ENCODE results near the gene SPSB1.

- TF ChIP-seq CTCF (tag by site-specific recombination; IDR thresholded peaks at IDR 0.05) (no peak), ZNF311 (tag by site-specific recombination; IDR thresholded peaks at IDR 0.05; ENCODE audit: borderline replicate concordance) (no peak), EGR2 (tag by site-specific recombination; IDR thresholded peaks at IDR 0.05; ENCODE audit: low read depth) (no peak), ZNF302 (tag by site-specific recombination; IDR thresholded peaks at IDR 0.05; ENCODE audit: low read depth) (no peak), ZNF10 (tag by site-specific recombination; IDR thresholded peaks at IDR 0.05) (no peak), ZNF280C (tag by site-specific recombination; IDR thresholded peaks at IDR 0.05) (no peak)
- TF ChIP-seq, protein P1, sequence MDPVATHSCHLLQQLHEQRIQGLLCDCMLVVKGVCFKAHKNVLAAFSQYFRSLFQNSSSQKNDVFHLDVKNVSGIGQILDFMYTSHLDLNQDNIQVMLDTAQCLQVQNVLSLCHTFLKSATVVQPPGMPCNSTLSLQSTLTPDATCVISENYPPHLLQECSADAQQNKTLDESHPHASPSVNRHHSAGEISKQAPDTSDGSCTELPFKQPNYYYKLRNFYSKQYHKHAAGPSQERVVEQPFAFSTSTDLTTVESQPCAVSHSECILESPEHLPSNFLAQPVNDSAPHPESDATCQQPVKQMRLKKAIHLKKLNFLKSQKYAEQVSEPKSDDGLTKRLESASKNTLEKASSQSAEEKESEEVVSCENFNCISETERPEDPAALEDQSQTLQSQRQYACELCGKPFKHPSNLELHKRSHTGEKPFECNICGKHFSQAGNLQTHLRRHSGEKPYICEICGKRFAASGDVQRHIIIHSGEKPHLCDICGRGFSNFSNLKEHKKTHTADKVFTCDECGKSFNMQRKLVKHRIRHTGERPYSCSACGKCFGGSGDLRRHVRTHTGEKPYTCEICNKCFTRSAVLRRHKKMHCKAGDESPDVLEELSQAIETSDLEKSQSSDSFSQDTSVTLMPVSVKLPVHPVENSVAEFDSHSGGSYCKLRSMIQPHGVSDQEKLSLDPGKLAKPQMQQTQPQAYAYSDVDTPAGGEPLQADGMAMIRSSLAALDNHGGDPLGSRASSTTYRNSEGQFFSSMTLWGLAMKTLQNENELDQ (tag by site-specific recombination; IDR thresholded peaks at IDR 0.05; ENCODE audit: low read depth): no peak
- TF ChIP-seq, protein P2, sequence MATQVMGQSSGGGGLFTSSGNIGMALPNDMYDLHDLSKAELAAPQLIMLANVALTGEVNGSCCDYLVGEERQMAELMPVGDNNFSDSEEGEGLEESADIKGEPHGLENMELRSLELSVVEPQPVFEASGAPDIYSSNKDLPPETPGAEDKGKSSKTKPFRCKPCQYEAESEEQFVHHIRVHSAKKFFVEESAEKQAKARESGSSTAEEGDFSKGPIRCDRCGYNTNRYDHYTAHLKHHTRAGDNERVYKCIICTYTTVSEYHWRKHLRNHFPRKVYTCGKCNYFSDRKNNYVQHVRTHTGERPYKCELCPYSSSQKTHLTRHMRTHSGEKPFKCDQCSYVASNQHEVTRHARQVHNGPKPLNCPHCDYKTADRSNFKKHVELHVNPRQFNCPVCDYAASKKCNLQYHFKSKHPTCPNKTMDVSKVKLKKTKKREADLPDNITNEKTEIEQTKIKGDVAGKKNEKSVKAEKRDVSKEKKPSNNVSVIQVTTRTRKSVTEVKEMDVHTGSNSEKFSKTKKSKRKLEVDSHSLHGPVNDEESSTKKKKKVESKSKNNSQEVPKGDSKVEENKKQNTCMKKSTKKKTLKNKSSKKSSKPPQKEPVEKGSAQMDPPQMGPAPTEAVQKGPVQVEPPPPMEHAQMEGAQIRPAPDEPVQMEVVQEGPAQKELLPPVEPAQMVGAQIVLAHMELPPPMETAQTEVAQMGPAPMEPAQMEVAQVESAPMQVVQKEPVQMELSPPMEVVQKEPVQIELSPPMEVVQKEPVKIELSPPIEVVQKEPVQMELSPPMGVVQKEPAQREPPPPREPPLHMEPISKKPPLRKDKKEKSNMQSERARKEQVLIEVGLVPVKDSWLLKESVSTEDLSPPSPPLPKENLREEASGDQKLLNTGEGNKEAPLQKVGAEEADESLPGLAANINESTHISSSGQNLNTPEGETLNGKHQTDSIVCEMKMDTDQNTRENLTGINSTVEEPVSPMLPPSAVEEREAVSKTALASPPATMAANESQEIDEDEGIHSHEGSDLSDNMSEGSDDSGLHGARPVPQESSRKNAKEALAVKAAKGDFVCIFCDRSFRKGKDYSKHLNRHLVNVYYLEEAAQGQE (tag by site-specific recombination; IDR thresholded peaks at IDR 0.05): no peak
These were observed 13.3 kb downstream of the SPSB1 start for GRCh38 chr1:9306006-9306405.
